DOHH2 (cell line): Measurements from ENCODE around the gene IQGAP1.
"Not testable (repeated sequence)": the region's sequence is repeated elsewhere in the genome, so short reads cannot be mapped to it uniquely, and the experiment has no call there.

Source experiments
- H3F3A ChIP-seq: fragments of 200-600 bp; sonication (generic), shearing (Covaris generic); 2 replicates; pipeline ENCODE4 v1.6.0; 2016; ENCODE audit warnings: antibody characterized with exemption, mild to moderate bottlenecking; ENCODE audit not compliant: control insufficient read depth, insufficient read depth
- H3K27ac ChIP-seq: fragments of 200-600 bp; sonication (generic); 2 replicates; pipeline ENCODE4 v1.5.1; 2014; ENCODE audit warnings: low read depth, mild to moderate bottlenecking, low read length, moderate library complexity
- H3K27me3 ChIP-seq: fragments of 200-600 bp; sonication (generic); 2 replicates; pipeline ENCODE4 v1.6.1; 2014; ENCODE audit warnings: mild to moderate bottlenecking, low read length, mixed read lengths; ENCODE audit not compliant: control insufficient read depth
- H3K36me3 ChIP-seq: fragments of 200-600 bp; sonication (generic); 2 replicates; pipeline ENCODE4 v1.6.1; 2014; ENCODE audit warnings: mild to moderate bottlenecking, low read length, moderate library complexity, mixed read lengths; ENCODE audit not compliant: control insufficient read depth
- H3K4me1 ChIP-seq: fragments of 200-600 bp; sonication (generic); 2 replicates; pipeline ENCODE4 v1.6.1; 2014; ENCODE audit warnings: mild to moderate bottlenecking, low read length, mixed read lengths; ENCODE audit not compliant: control insufficient read depth
- H3K4me2 ChIP-seq: fragments of 200-600 bp; sonication (generic); 2 replicates; pipeline ENCODE4 v1.6.0; 2014; ENCODE audit warnings: mild to moderate bottlenecking, low read length, moderate library complexity
- H3K4me3 ChIP-seq: fragments of 200-600 bp; sonication (generic); 2 replicates; pipeline ENCODE4 v1.5.1; 2014; ENCODE audit warnings: mild to moderate bottlenecking, low read length, mixed read lengths
- H3K79me2 ChIP-seq: fragments of 200-600 bp; sonication (generic); 2 replicates; pipeline ENCODE4 v1.6.1; 2014; ENCODE audit warnings: mild to moderate bottlenecking, low read length, mixed read lengths; ENCODE audit not compliant: control insufficient read depth
- H3K9me2 ChIP-seq: fragments of 200-600 bp; sonication (generic); replicated peaks from 2 replicates; pipeline ENCODE4 v1.6.1; 2014; ENCODE audit warnings: mild to moderate bottlenecking, low read length, mixed read lengths; ENCODE audit not compliant: control insufficient read depth
- H3K9me3 ChIP-seq: fragments of 200-600 bp; sonication (generic); 2 replicates; pipeline ENCODE4 v1.6.1; 2014; ENCODE audit warnings: antibody characterized with exemption, low read length, mixed read lengths; ENCODE audit not compliant: control insufficient read depth, insufficient read depth
- H4K20me1 ChIP-seq: fragments of 200-600 bp; sonication (generic); 2 replicates; pipeline ENCODE4 v1.6.0; 2014; ENCODE audit warnings: low read depth, mild to moderate bottlenecking, antibody characterized with exemption, low read length, moderate library complexity; ENCODE audit not compliant: control insufficient read depth, insufficient read depth
- CTCF ChIP-seq: fragments of 200-600 bp; sonication (generic); IDR thresholded peaks from one replicate; pipeline ENCODE4 v1.5.1; 2014; ENCODE audit warnings: antibody characterized with exemption, mild to moderate bottlenecking, low read depth, low read length; ENCODE audit not compliant: poor library complexity, severe bottlenecking
- EZH2phosphoT487 ChIP-seq: fragments of 200-600 bp; sonication (generic); IDR thresholded peaks from 2 replicates; pipeline ENCODE4 v1.6.1; 2017; ENCODE audit warnings: borderline replicate concordance, mild to moderate bottlenecking, antibody characterized with exemption, low read length, moderate library complexity, mixed read lengths

Gene IQGAP1

GRCh38 chr15:90497376-90497775, 109.3 kb downstream of the IQGAP1 start:
- Histone ChIP-seq H3K79me2 (no peaks in the 10 kb centered on the region), H3K4me2 (no peak overlapping the region), H4K20me1 (no peaks in the 10 kb centered on the region), H3K4me3 (no peak overlapping the region), H3K36me3 (peaks cover 66% of the 10 kb centered on the region), H3K4me1 (no peaks in the 10 kb centered on the region), H3K27ac (no peak overlapping the region), H3K27me3 (no peaks in the 10 kb centered on the region), H3K9me2 (no peaks in the 10 kb centered on the region), H3F3A (0 out of 2 replicates have a peak, but pooled peaks cover 4% of the 10 kb centered on the region), H3K9me3 (no peaks in the 10 kb centered on the region)
- TF ChIP-seq EZH2phosphoT487 (no peak), CTCF (no peak)

GRCh38 chr15:90497912-90498311, 109.9 kb downstream of the IQGAP1 start:
- H4K20me1 ChIP-seq, result no peaks in the 10 kb centered on the region
- H3K9me2 ChIP-seq, result no peaks in the 10 kb centered on the region
- no peaks in the 10 kb centered on the region for H3K27me3 ChIP-seq
- H3K27ac ChIP-seq, result no peak overlapping the region
- no peaks in the 10 kb centered on the region for H3K4me1 ChIP-seq
- no peaks in the 10 kb centered on the region for H3K79me2 ChIP-seq
- no peak overlapping the region for H3K4me2 ChIP-seq
- TF ChIP-seq EZH2phosphoT487 (no peak), CTCF (no peak)
- H3K36me3 ChIP-seq, result peaks cover 61% of the 10 kb centered on the region
- 0 out of 2 replicates have a peak, but pooled peaks cover 4% of the 10 kb centered on the region for H3F3A ChIP-seq
- H3K9me3 ChIP-seq, result no peaks in the 10 kb centered on the region
- H3K4me3 ChIP-seq, result no peak overlapping the region

GRCh38 chr15:90500171-90500570, 112.1 kb downstream of the IQGAP1 start:
- H3K36me3 ChIP-seq, result peaks cover 40% of the 10 kb centered on the region
- TF ChIP-seq EZH2phosphoT487 (no peak), CTCF (no peak)

GRCh38 chr15:90501898-90502297, 113.9 kb downstream of the IQGAP1 start:
- Histone ChIP-seq H3K4me2 (no peak overlapping the region), H3K79me2 (no peaks in the 10 kb centered on the region), H3F3A (no peaks in the 10 kb centered on the region), H3K27me3 (no peaks in the 10 kb centered on the region), H3K4me3 (no peak overlapping the region), H3K9me3 (no peaks in the 10 kb centered on the region), H4K20me1 (no peaks in the 10 kb centered on the region), H3K36me3 (peaks cover 33% of the 10 kb centered on the region), H3K9me2 (no peaks in the 10 kb centered on the region), H3K4me1 (no peaks in the 10 kb centered on the region), H3K27ac (no peak overlapping the region)
- no peak for TF ChIP-seq CTCF
- no peak for TF ChIP-seq EZH2phosphoT487

More at GRCh38 chr15:90500171-90500570, 112.1 kb downstream of the IQGAP1 start:
- Histone ChIP-seq H3K4me2 (no peak overlapping the region), H3K27me3 (no peaks in the 10 kb centered on the region), H3K4me3 (no peak overlapping the region), H3K4me1 (no peaks in the 10 kb centered on the region), H4K20me1 (no peaks in the 10 kb centered on the region), H3K9me2 (no peaks in the 10 kb centered on the region), H3K79me2 (no peaks in the 10 kb centered on the region), H3K9me3 (no peaks in the 10 kb centered on the region), H3K27ac (no peak overlapping the region), H3F3A (no peaks in the 10 kb centered on the region)

- H3K9me3 ChIP-seq, H3F3A ChIP-seq, H3K4me2 ChIP-seq, H3K27ac ChIP-seq, H4K20me1 ChIP-seq, H3K79me2 ChIP-seq, H3K36me3 ChIP-seq, H3K4me3 ChIP-seq, H3K27me3 ChIP-seq, H3K4me1 ChIP-seq, H3K9me2 ChIP-seq: not testable (repeated sequence)
These were observed 122.7 kb downstream of the IQGAP1 start for GRCh38 chr15:90510781-90511180.
